ENCODE results near the gene NUDT7.

Gene NUDT7

DNA sequence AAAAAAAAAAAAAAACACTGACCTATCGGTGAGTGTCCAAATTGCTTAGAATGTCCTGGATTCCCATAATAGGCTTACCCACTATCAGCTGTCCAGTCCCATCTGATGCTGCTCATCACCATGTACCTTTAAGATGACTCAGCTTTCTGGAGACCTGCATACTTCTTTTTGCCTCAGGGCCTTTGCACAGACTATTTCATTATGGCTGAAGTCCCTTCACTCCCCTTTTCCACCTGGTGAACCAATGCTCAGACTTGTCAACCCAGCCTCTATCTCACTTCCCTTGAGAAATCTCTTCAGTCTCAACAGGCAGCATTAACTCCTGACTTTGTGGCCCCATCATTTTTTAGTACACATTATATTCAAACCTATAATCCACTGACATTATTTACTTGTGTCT, 29.7 kb upstream of the NUDT7 start:
- H4K20me1 ChIP-seq (ENCODE audit: control insufficient read depth, insufficient read depth, low read depth, low read length), result no peaks in the 10 kb centered on the region
- H3K9me3 ChIP-seq (ENCODE audit: control insufficient read depth, insufficient read depth, low read length), result no peaks in the 10 kb centered on the region
- H3K9me2 ChIP-seq (replicated peaks; ENCODE audit: control insufficient read depth, low read length), result no peaks in the 10 kb centered on the region
- H3K79me2 ChIP-seq (ENCODE audit: control insufficient read depth, low read length), result no peaks in the 10 kb centered on the region
- no peaks in the 10 kb centered on the region for H3F3A ChIP-seq (ENCODE audit: control insufficient read depth, insufficient read depth)
- H3K4me2 ChIP-seq (ENCODE audit: low read length), result no peak overlapping the region
- no peaks in the 10 kb centered on the region for H3K4me1 ChIP-seq (ENCODE audit: control insufficient read depth, low read length)
- no peak overlapping the region for H3K27ac ChIP-seq (ENCODE audit: low read depth, low read length)
- H3K4me3 ChIP-seq (ENCODE audit: low read length), result no peak overlapping the region
- TF ChIP-seq EZH2phosphoT487 (IDR thresholded peaks at IDR 0.05; ENCODE audit: borderline replicate concordance, low read length), result no peak
- TF ChIP-seq, protein P1, sequence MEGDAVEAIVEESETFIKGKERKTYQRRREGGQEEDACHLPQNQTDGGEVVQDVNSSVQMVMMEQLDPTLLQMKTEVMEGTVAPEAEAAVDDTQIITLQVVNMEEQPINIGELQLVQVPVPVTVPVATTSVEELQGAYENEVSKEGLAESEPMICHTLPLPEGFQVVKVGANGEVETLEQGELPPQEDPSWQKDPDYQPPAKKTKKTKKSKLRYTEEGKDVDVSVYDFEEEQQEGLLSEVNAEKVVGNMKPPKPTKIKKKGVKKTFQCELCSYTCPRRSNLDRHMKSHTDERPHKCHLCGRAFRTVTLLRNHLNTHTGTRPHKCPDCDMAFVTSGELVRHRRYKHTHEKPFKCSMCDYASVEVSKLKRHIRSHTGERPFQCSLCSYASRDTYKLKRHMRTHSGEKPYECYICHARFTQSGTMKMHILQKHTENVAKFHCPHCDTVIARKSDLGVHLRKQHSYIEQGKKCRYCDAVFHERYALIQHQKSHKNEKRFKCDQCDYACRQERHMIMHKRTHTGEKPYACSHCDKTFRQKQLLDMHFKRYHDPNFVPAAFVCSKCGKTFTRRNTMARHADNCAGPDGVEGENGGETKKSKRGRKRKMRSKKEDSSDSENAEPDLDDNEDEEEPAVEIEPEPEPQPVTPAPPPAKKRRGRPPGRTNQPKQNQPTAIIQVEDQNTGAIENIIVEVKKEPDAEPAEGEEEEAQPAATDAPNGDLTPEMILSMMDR (IDR thresholded peaks at IDR 0.05; ENCODE audit: low read depth, low read length, poor library complexity, severe bottlenecking), result no peak
- H3K27me3 ChIP-seq (ENCODE audit: control insufficient read depth, low read length), result peaks cover 22% of the 10 kb centered on the region
- no peaks in the 10 kb centered on the region for H3K36me3 ChIP-seq (ENCODE audit: control insufficient read depth, low read length)

DNA sequence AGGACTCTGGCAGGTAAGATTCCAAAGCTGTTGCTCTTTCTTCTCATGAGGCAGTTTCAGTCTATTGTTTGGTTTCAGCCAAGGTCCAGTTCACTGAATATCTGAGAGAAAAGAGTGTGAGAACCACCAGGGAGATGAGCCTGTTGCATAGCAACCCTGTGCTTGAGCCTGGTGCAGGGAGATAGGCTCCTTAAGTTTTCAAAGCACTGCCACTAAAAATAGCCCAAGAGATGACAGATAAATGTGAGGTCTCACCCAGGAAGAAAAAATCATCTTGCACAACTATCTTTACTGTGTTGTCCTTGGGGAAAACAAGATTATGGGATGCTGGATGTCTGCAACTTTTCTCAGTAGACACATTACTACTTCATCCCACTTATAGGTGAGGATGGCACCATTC, 26.2 kb upstream of the NUDT7 start:
- no peak overlapping the region for H3K4me3 ChIP-seq (ENCODE audit: low read length)
- no peak overlapping the region for H3K4me2 ChIP-seq (ENCODE audit: low read length)
- no peaks in the 10 kb centered on the region for H3K9me3 ChIP-seq (ENCODE audit: control insufficient read depth, insufficient read depth, low read length)
- TF ChIP-seq, protein P1 (IDR thresholded peaks at IDR 0.05; ENCODE audit: low read depth, low read length, poor library complexity, severe bottlenecking), result no peak
- no peak for TF ChIP-seq EZH2phosphoT487 (IDR thresholded peaks at IDR 0.05; ENCODE audit: borderline replicate concordance, low read length)
- peaks cover 7% of the 10 kb centered on the region for H3K27me3 ChIP-seq (ENCODE audit: control insufficient read depth, low read length)
- no peaks in the 10 kb centered on the region for H3K4me1 ChIP-seq (ENCODE audit: control insufficient read depth, low read length)
- H3K36me3 ChIP-seq (ENCODE audit: control insufficient read depth, low read length), result no peaks in the 10 kb centered on the region
- H3K79me2 ChIP-seq (ENCODE audit: control insufficient read depth, low read length), result no peaks in the 10 kb centered on the region
- H3F3A ChIP-seq (ENCODE audit: control insufficient read depth, insufficient read depth), result no peaks in the 10 kb centered on the region
- H3K27ac ChIP-seq (ENCODE audit: low read depth, low read length), result no peak overlapping the region
- no peaks in the 10 kb centered on the region for H3K9me2 ChIP-seq (replicated peaks; ENCODE audit: control insufficient read depth, low read length)
- no peaks in the 10 kb centered on the region for H4K20me1 ChIP-seq (ENCODE audit: control insufficient read depth, insufficient read depth, low read depth, low read length)

DNA sequence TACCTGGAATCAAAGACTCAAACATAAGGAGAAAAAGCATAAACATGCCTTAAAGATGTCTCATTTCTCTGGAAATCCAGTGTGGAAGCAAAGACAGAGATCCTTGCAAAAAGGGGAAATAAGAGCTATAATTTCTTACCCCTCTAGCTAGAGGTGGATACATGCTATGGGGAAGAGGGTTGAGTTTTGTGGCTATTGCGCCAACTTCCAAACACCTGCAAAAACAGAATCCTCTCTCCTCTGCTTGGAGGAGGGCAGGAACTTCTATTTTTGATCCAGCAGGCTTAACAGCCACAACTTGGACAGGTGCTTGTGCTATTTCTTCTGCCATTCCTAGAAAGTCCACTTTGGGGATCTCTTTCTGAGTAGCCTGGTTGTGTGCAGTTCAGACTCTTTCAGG, 21.5 kb upstream of the NUDT7 start:
- H3K27ac ChIP-seq (ENCODE audit: low read depth, low read length), result no peak overlapping the region
- H3K4me1 ChIP-seq (ENCODE audit: control insufficient read depth, low read length), result no peaks in the 10 kb centered on the region
- no peaks in the 10 kb centered on the region for H4K20me1 ChIP-seq (ENCODE audit: control insufficient read depth, insufficient read depth, low read depth, low read length)
- no peak overlapping the region for H3K4me2 ChIP-seq (ENCODE audit: low read length)
- TF ChIP-seq, protein P1 (IDR thresholded peaks at IDR 0.05; ENCODE audit: low read depth, low read length, poor library complexity, severe bottlenecking), result no peak
- no peak for TF ChIP-seq EZH2phosphoT487 (IDR thresholded peaks at IDR 0.05; ENCODE audit: borderline replicate concordance, low read length)
- H3F3A ChIP-seq (ENCODE audit: control insufficient read depth, insufficient read depth), result no peaks in the 10 kb centered on the region
- no peaks in the 10 kb centered on the region for H3K36me3 ChIP-seq (ENCODE audit: control insufficient read depth, low read length)
- no peaks in the 10 kb centered on the region; the same call in 1 of the 2 replicates for H3K27me3 ChIP-seq (ENCODE audit: control insufficient read depth, low read length)
- no peaks in the 10 kb centered on the region for H3K9me2 ChIP-seq (replicated peaks; ENCODE audit: control insufficient read depth, low read length)
- no peak overlapping the region for H3K4me3 ChIP-seq (ENCODE audit: low read length)
- H3K9me3 ChIP-seq (ENCODE audit: control insufficient read depth, insufficient read depth, low read length), result no peaks in the 10 kb centered on the region
- H3K79me2 ChIP-seq (ENCODE audit: control insufficient read depth, low read length), result no peaks in the 10 kb centered on the region

DNA sequence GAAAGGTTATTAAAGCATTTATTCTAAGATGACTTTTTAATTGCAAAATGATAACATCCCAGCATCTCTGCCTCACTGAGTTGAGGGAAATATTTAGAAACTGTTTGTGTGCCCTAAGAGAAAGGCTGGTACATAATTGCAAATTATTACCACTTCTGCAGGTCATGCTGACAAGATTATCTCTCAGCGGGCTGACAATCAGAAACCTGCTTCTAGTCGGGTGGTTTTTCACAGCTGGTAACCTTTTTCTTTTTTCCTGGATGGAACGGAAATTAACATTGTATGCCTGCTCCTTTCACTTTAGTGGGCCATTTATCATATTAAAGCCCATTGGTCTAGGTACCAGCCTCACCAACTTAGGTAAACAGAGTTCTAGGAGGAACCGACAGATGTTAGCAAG, 17.0 kb upstream of the NUDT7 start:
- H3K4me2 ChIP-seq (ENCODE audit: low read length), result no peak overlapping the region
- no peaks in the 10 kb centered on the region for H3K79me2 ChIP-seq (ENCODE audit: control insufficient read depth, low read length)
- no peaks in the 10 kb centered on the region for H3K36me3 ChIP-seq (ENCODE audit: control insufficient read depth, low read length)
- TF ChIP-seq, protein P1 (IDR thresholded peaks at IDR 0.05; ENCODE audit: low read depth, low read length, poor library complexity, severe bottlenecking), result no peak
- TF ChIP-seq EZH2phosphoT487 (IDR thresholded peaks at IDR 0.05; ENCODE audit: borderline replicate concordance, low read length), result no peak
- H3K27me3 ChIP-seq (ENCODE audit: control insufficient read depth, low read length), result no peaks in the 10 kb centered on the region; the same call in 1 of the 2 replicates
- no peaks in the 10 kb centered on the region for H3K9me2 ChIP-seq (replicated peaks; ENCODE audit: control insufficient read depth, low read length)
- H3K9me3 ChIP-seq (ENCODE audit: control insufficient read depth, insufficient read depth, low read length), result no peaks in the 10 kb centered on the region
- no peaks in the 10 kb centered on the region for H4K20me1 ChIP-seq (ENCODE audit: control insufficient read depth, insufficient read depth, low read depth, low read length)
- no peak overlapping the region for H3K27ac ChIP-seq (ENCODE audit: low read depth, low read length)
- H3K4me1 ChIP-seq (ENCODE audit: control insufficient read depth, low read length), result no peaks in the 10 kb centered on the region
- no peaks in the 10 kb centered on the region for H3F3A ChIP-seq (ENCODE audit: control insufficient read depth, insufficient read depth)
- H3K4me3 ChIP-seq (ENCODE audit: low read length), result no peak overlapping the region

Measured in DOHH2 (cell line).